Mesenchymal stem cell (in vitro differentiated cells and primary cell): ENCODE data around the gene ADAD2.

Experiments used
- DNase-seq: peaks from one replicate; pipeline ENCODE4 v3.0.0-alpha.2; 2013
- H2AFZ ChIP-seq: one replicate; pipeline ENCODE4 v1.6.1; 2013; ENCODE audit warnings: low read depth, mild to moderate bottlenecking, control low read depth, inconsistent platforms, low read length, moderate library complexity
- H2AK5ac ChIP-seq: 2 replicates; pipeline ENCODE4 v1.6.1; 2013; ENCODE audit warnings: low read length, moderate library complexity, mild to moderate bottlenecking, inconsistent platforms; ENCODE audit not compliant: severe bottlenecking
- H2BK120ac ChIP-seq: one replicate; pipeline ENCODE4 v1.6.1; 2013; ENCODE audit warnings: low read depth, mild to moderate bottlenecking, inconsistent platforms, low read length, moderate library complexity
- H2BK12ac ChIP-seq, 2 experiments: one replicate each; pipeline ENCODE4 v1.6.1; 2013; ENCODE audit warnings: inconsistent platforms in 2 of 2, low read length in 2 of 2, mild to moderate bottlenecking in 2 of 2, moderate library complexity in 2 of 2, control low read depth in 1 of 2
- H2BK15ac ChIP-seq: one replicate; pipeline ENCODE4 v1.6.1; 2013; ENCODE audit warnings: mild to moderate bottlenecking, low read depth, inconsistent platforms; ENCODE audit not compliant: poor library complexity, severe bottlenecking
- H2BK5ac ChIP-seq: 2 replicates; pipeline ENCODE4 v1.6.1; 2013; ENCODE audit warnings: low read depth, mild to moderate bottlenecking, low read length, control low read depth, inconsistent platforms; ENCODE audit not compliant: poor library complexity, severe bottlenecking
- H3K14ac ChIP-seq, 2 experiments: one replicate each; pipeline ENCODE4 v1.6.1; 2013; ENCODE audit warnings: inconsistent platforms in 2 of 2, low read length in 2 of 2, control low read depth in 1 of 2, mild to moderate bottlenecking in 1 of 2, moderate library complexity in 1 of 2
- H3K18ac ChIP-seq, 2 experiments: one replicate each; pipeline ENCODE4 v1.6.1; 2013; ENCODE audit warnings: inconsistent platforms in 2 of 2, low read length in 2 of 2, control low read depth in 1 of 2, low read depth in 1 of 2, mild to moderate bottlenecking in 1 of 2
- H3K23ac ChIP-seq, 2 experiments: one replicate each; pipeline ENCODE4 v1.6.1; 2013; ENCODE audit warnings: inconsistent platforms in 2 of 2, low read length in 2 of 2, mild to moderate bottlenecking in 2 of 2, moderate library complexity in 2 of 2, control low read depth in 1 of 2
- H3K27ac ChIP-seq: 2 replicates; pipeline ENCODE4 v1.5.1; 2013; ENCODE audit warnings: mild to moderate bottlenecking, moderate library complexity, low read length, control low read depth, inconsistent platforms; ENCODE audit not compliant: poor library complexity, severe bottlenecking
- H3K27me3 ChIP-seq, 2 experiments: 2 replicates each; pipeline versions ENCODE4 v1.6.1 to v1.7.0; 2013; ENCODE audit warnings: low read length in 2 of 2, mild to moderate bottlenecking in 2 of 2, moderate library complexity in 2 of 2, control low read depth in 1 of 2, inconsistent platforms in 1 of 2; ENCODE audit not compliant: control insufficient read depth in 1 of 2, insufficient read depth in 1 of 2
- H3K36me3 ChIP-seq, 2 experiments: 2 replicates each; pipeline versions ENCODE4 v1.6.1 to v1.7.0; 2013; ENCODE audit warnings: low read length in 2 of 2, control low read depth in 1 of 2, inconsistent platforms in 1 of 2, low read depth in 1 of 2, mild to moderate bottlenecking in 1 of 2; ENCODE audit not compliant: insufficient read depth in 2 of 2, control insufficient read depth in 1 of 2
- H3K4ac ChIP-seq, 2 experiments: one replicate each; pipeline ENCODE4 v1.6.1; 2013; ENCODE audit warnings: inconsistent platforms in 2 of 2, low read length in 2 of 2, mild to moderate bottlenecking in 2 of 2, moderate library complexity in 2 of 2, control low read depth in 1 of 2, low read depth in 1 of 2
- H3K4me1 ChIP-seq: 2 replicates; pipeline ENCODE4 v1.6.1; 2013; ENCODE audit warnings: low read depth, low read length, control low read depth; ENCODE audit not compliant: control insufficient read depth, insufficient read depth
- H3K4me2 ChIP-seq: 2 replicates; pipeline ENCODE4 v1.6.1; 2013; ENCODE audit warnings: low read length, mild to moderate bottlenecking, inconsistent platforms; ENCODE audit not compliant: poor library complexity, severe bottlenecking
- H3K4me3 ChIP-seq, 2 experiments: 2 replicates each; pipeline versions ENCODE4 v1.5.1 to v1.7.0; 2013; ENCODE audit warnings: low read length in 2 of 2, mild to moderate bottlenecking in 2 of 2, control low read depth in 1 of 2, low read depth in 1 of 2; ENCODE audit not compliant: insufficient read depth in 1 of 2
- H3K79me1 ChIP-seq: replicated peaks from 2 replicates; pipeline ENCODE4 v1.6.1; 2013; ENCODE audit warnings: mild to moderate bottlenecking, control low read depth, low read length, inconsistent platforms; ENCODE audit not compliant: poor library complexity, severe bottlenecking
- H3K9ac ChIP-seq: 2 replicates; pipeline ENCODE4 v1.7.0; 2013; ENCODE audit warnings: mild to moderate bottlenecking, low read length, moderate library complexity
- H3K9me3 ChIP-seq: 2 replicates; pipeline ENCODE4 v1.7.0; 2013; ENCODE audit warnings: mild to moderate bottlenecking, low read length; ENCODE audit not compliant: control insufficient read depth
- H4K8ac ChIP-seq: one replicate; pipeline ENCODE4 v1.6.1; 2013; ENCODE audit warnings: inconsistent platforms, mild to moderate bottlenecking, low read length, moderate library complexity
- H4K91ac ChIP-seq: one replicate; pipeline ENCODE4 v1.6.1; 2013; ENCODE audit warnings: mild to moderate bottlenecking, low read length, inconsistent platforms
- WGBS: methylation state at CpG from one replicate; pipeline ENCODE4 v1.1.7; 2013; ENCODE audit warnings: mixed read lengths; 5-methylcytosine and 5-hydroxymethylcytosine counted together

Gene ADAD2

GRCh38 chr16:84239909-84240308, 49.0 kb downstream of the ADAD2 start, which contains the start of gene KCNG4:
TSS of gene KCNG4 (minus strand) at chr16:84240012. CDS start at chr16:84237485, 2,527 bp downstream.
- no peak within 1 kb of the TSS for H2BK15ac ChIP-seq
- no peak within 1 kb of the TSS for H3K4me2 ChIP-seq
- H2AK5ac ChIP-seq: no peak within 1 kb of the TSS
- no peak within 1 kb of the TSS for H3K4me3 ChIP-seq
- H3K9me3 ChIP-seq: peaks cover 15% of the 10 kb centered on the region
- no peak within 1 kb of the TSS for H3K9ac ChIP-seq
- no peak within 1 kb of the TSS for H2BK12ac ChIP-seq
- no peak within 1 kb of the TSS for H3K27ac ChIP-seq
- no peak within 1 kb of the TSS for H4K8ac ChIP-seq
- H3K4me1 ChIP-seq: no peaks in the 10 kb centered on the region
- H3K14ac ChIP-seq: no peak within 1 kb of the TSS
- no peak within 1 kb of the TSS for H4K91ac ChIP-seq
- DNase-seq: no peak
- H3K18ac ChIP-seq: no peak within 1 kb of the TSS
- no peak within 1 kb of the TSS for H2BK5ac ChIP-seq
- no peak within 1 kb of the TSS for H2AFZ ChIP-seq
- H3K4ac ChIP-seq: no peak within 1 kb of the TSS
- H2BK120ac ChIP-seq: no peak within 1 kb of the TSS
- no peaks in the 10 kb centered on the region for H3K36me3 ChIP-seq
- H3K79me1 ChIP-seq: no peaks in the 10 kb centered on the region
- H3K23ac ChIP-seq: no peak within 1 kb of the TSS
- peaks cover 68 to 83% of the 10 kb centered on the region in 2 experiments for H3K27me3 ChIP-seq
- 76% methylated on average over 7 of the region's 7 CpGs for WGBS

DNA sequence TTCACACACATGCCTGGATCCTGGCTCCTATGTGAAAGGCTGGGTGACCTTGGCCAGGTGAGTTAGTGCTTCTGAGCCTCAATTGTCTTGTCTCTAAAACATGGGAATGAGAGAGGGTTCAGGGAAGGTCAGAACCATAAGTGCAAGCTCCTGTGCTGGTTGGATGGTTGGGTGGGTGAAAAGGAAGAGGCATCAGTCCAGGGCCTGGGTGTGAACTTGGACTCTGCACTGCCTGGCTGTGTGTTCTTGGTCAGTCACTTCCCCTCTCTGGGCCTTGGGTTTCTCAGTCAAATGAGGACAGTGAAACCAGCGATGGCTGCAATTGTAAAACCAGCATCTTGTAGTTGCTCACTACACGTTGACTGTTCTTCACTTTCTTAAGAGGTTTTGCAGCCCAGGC, 49.5 kb downstream of the ADAD2 start:
- H3K4ac ChIP-seq: no peak overlapping the region
- peaks cover 72 to 81% of the 10 kb centered on the region in 2 experiments for H3K27me3 ChIP-seq
- 96% methylated on average over 2 of the region's 2 CpGs for WGBS
- H2AFZ ChIP-seq: no peak overlapping the region
- H3K9ac ChIP-seq: no peak overlapping the region
- H2BK5ac ChIP-seq: no peak overlapping the region
- no peaks in the 10 kb centered on the region for H3K79me1 ChIP-seq
- H2BK12ac ChIP-seq: no peak overlapping the region
- H2BK120ac ChIP-seq: no peak overlapping the region
- no peak overlapping the region for H4K8ac ChIP-seq
- H4K91ac ChIP-seq: no peak overlapping the region
- no peak for DNase-seq
- H3K14ac ChIP-seq: no peak overlapping the region
- H3K27ac ChIP-seq: no peak overlapping the region
- no peaks in the 10 kb centered on the region for H3K4me1 ChIP-seq
- no peak overlapping the region for H3K4me3 ChIP-seq
- H2AK5ac ChIP-seq: no peak overlapping the region
- no peak overlapping the region for H2BK15ac ChIP-seq
- H3K9me3 ChIP-seq: peaks cover 15% of the 10 kb centered on the region
- no peak overlapping the region for H3K23ac ChIP-seq
- H3K4me2 ChIP-seq: no peak overlapping the region
- no peaks in the 10 kb centered on the region for H3K36me3 ChIP-seq
- H3K18ac ChIP-seq: no peak overlapping the region

DNA sequence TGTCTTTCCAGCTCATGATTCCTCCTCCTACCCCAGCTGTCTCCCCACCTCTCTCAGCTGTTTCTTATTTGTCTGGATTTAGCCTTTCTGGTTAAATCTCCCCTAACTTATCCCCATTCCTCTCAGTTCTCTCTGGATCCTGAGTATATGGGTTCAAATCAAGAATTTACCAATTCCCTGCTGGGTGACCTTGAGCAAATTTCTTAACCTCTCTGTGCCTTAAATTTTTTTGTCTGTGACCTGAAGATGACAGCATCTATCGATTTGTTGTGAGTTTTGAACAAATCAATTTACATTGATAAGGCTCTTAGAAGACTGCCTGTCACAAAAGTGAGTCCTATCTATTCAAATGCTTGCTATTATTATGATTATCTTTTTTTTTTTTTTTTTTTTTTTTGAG, 50.8 kb downstream of the ADAD2 start:
- H3K4ac ChIP-seq: no peak overlapping the region
- H3K79me1 ChIP-seq: no peaks in the 10 kb centered on the region
- no peak overlapping the region for H3K4me3 ChIP-seq
- H3K36me3 ChIP-seq: no peaks in the 10 kb centered on the region
- H3K27me3 ChIP-seq: peaks cover 70 to 85% of the 10 kb centered on the region in 2 experiments
- H3K9me3 ChIP-seq: peaks cover 15% of the 10 kb centered on the region
- H3K27ac ChIP-seq: no peak overlapping the region
- H2AK5ac ChIP-seq: no peak overlapping the region
- H3K4me2 ChIP-seq: no peak overlapping the region
- no peak overlapping the region for H2AFZ ChIP-seq
- H3K9ac ChIP-seq: no peak overlapping the region
- H3K23ac ChIP-seq: no peak overlapping the region
- H2BK12ac ChIP-seq: no peak overlapping the region
- no peak overlapping the region for H3K18ac ChIP-seq
- H3K14ac ChIP-seq: no peak overlapping the region
- H4K8ac ChIP-seq: no peak overlapping the region
- no peak for DNase-seq
- H2BK5ac ChIP-seq: no peak overlapping the region
- no peaks in the 10 kb centered on the region for H3K4me1 ChIP-seq
- H4K91ac ChIP-seq: no peak overlapping the region
- no CpG with 5 or more reads among the region's 1 CpG for WGBS
- no peak overlapping the region for H2BK15ac ChIP-seq
- no peak overlapping the region for H2BK120ac ChIP-seq

DNA sequence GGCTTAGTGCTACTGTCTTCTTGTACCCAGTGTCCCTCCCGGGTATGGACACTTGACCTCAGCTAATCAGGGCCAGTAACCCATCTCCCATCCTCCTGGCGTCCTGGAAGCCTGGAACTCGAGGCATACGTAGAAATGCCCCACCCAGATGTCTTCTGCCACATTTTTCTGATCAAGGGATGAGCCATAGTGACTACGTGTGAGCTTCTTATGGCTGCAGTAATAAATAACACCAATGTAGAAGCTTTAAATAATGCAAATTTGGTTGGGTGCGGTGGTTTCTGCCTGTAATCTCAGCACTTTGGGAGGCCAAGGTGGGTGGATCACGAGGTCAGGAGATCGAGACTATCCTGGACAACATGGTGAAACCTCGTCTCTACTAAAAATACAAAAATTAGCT, 51.9 kb downstream of the ADAD2 start:
- WGBS: 79% methylated on average over 6 of the region's 9 CpGs

More for the DNA sequence above, 51.9 kb downstream of the ADAD2 start:
- no peak overlapping the region for H3K4me2 ChIP-seq
- H2BK120ac ChIP-seq: no peak overlapping the region
- no peak overlapping the region for H2BK12ac ChIP-seq
- H3K27ac ChIP-seq: no peak overlapping the region
- no peaks in the 10 kb centered on the region for H3K4me1 ChIP-seq
- no peaks in the 10 kb centered on the region for H3K79me1 ChIP-seq
- H3K4ac ChIP-seq: no peak overlapping the region
- H4K8ac ChIP-seq: no peak overlapping the region
- H2AK5ac ChIP-seq: no peak overlapping the region
- H3K36me3 ChIP-seq: no peaks in the 10 kb centered on the region
- no peak overlapping the region for H3K23ac ChIP-seq
- H2AFZ ChIP-seq: no peak overlapping the region
- peaks cover 15% of the 10 kb centered on the region for H3K9me3 ChIP-seq
- no peak overlapping the region for H2BK15ac ChIP-seq
- H3K4me3 ChIP-seq: no peak overlapping the region
- no peak for DNase-seq
- H2BK5ac ChIP-seq: no peak overlapping the region
- peaks cover 62 to 75% of the 10 kb centered on the region in 2 experiments for H3K27me3 ChIP-seq
- no peak overlapping the region for H3K9ac ChIP-seq
- no peak overlapping the region for H3K18ac ChIP-seq
- H3K14ac ChIP-seq: no peak overlapping the region
- no peak overlapping the region for H4K91ac ChIP-seq
